G401 (cell line): ENCODE results near the gene TOR1AIP2. TPM values are rescaled to one million over a fixed set of nuclear protein-coding genes. Genes with fewer than 3 reads are reported as not detected.
"Not testable (repeated sequence)": the region's sequence is repeated elsewhere in the genome, so short reads cannot be mapped to it uniquely, and the experiment has no call there.

Experiments used
- DNase-seq: peaks from one replicate; pipeline ENCODE4 v3.0.0-alpha.2; 2015; ENCODE audit warnings: low spot score
- in situ Hi-C: cut with HindIII; loops from 2 replicates; pipeline ENCODE4 v1.10.0; 2016; ENCODE audit warnings: low sequenced_read_pairs, mixed read lengths
- total RNA-seq: library from RNA; depleted of rRNA; stranded (reverse); fragments of >200 nt; shearing (Covaris generic); gene quantifications from 2 replicates; pipeline ENCODE4 v1.2.3, GENCODE V29; 2014

The TOR1AIP2 gene
- total RNA-seq, 1 experiment from 2014 or later, result 27.9 TPM

- in situ Hi-C loops, result no loop called here
Measured at GRCh38 chr1:179812501-179813292, 64.9 kb downstream of the TOR1AIP2 start.

GRCh38 chr1:179810367-179810715, 67.3 kb downstream of the TOR1AIP2 start:
- no peak for DNase-seq
- in situ Hi-C loops, result no loop called here

More at GRCh38 chr1:179812501-179813292, 64.9 kb downstream of the TOR1AIP2 start:
- DNase-seq, result no peak

GRCh38 chr1:179809506-179810366, 67.9 kb downstream of the TOR1AIP2 start:
- peak; percentile 76 for DNase-seq
- in situ Hi-C loops, result no loop called here

- in situ Hi-C loops, result no loop called here
- DNase-seq, result no peak
Measured at GRCh38 chr1:179808503-179808902, 69.1 kb downstream of the TOR1AIP2 start.

- DNase-seq, result no peak
- in situ Hi-C loops, result no loop called here
Measured at GRCh38 chr1:179807691-179808485, 69.7 kb downstream of the TOR1AIP2 start.

GRCh38 chr1:179807291-179807690, 70.3 kb downstream of the TOR1AIP2 start:
- DNase-seq, result no peak

GRCh38 chr1:179806333-179806732, 71.3 kb downstream of the TOR1AIP2 start:
- in situ Hi-C loops, result no loop called here
- no peak for DNase-seq

More at GRCh38 chr1:179807291-179807690, 70.3 kb downstream of the TOR1AIP2 start:
- in situ Hi-C loops, result no loop called here

GRCh38 chr1:179805291-179806195, 72.1 kb downstream of the TOR1AIP2 start:
- DNase-seq, result no peak
- in situ Hi-C loops, result no loop called here

- in situ Hi-C loops, DNase-seq: not testable (repeated sequence)
Measured at GRCh38 chr1:179804417-179804816, 73.2 kb downstream of the TOR1AIP2 start.

GRCh38 chr1:179803918-179804317, 73.7 kb downstream of the TOR1AIP2 start:
- in situ Hi-C loops, result no loop called here
- DNase-seq, result no peak

- in situ Hi-C loops, result no loop called here
- no peak for DNase-seq
Measured at GRCh38 chr1:179803104-179803503, 74.5 kb downstream of the TOR1AIP2 start.

GRCh38 chr1:179800481-179800880, 77.1 kb downstream of the TOR1AIP2 start:
- in situ Hi-C loops, result no loop called here
- DNase-seq, result no peak

- no peak for DNase-seq
- in situ Hi-C loops, result no loop called here
Measured at GRCh38 chr1:179798864-179799516, 78.6 kb downstream of the TOR1AIP2 start.

- in situ Hi-C loops, result no loop called here
Measured at GRCh38 chr1:179798213-179798863, 79.3 kb downstream of the TOR1AIP2 start.

GRCh38 chr1:179794669-179795068, 82.9 kb downstream of the TOR1AIP2 start:
- no peak for DNase-seq
- in situ Hi-C loops, result no loop called here

More at GRCh38 chr1:179798213-179798863, 79.3 kb downstream of the TOR1AIP2 start:
- DNase-seq, result no peak

GRCh38 chr1:179794146-179794545, 83.5 kb downstream of the TOR1AIP2 start:
- no peak for DNase-seq
- in situ Hi-C loops, result no loop called here

- DNase-seq, result no peak
- in situ Hi-C loops, result no loop called here
Measured at GRCh38 chr1:179793281-179793680, 84.3 kb downstream of the TOR1AIP2 start.
